ENCODE measurements around the gene PRKN.

GRCh38 chr6:161826512-161826911, 901.1 kb downstream of the PRKN start:
- TF ChIP-seq POLR2A (IDR thresholded peaks at IDR 0.05) (no peak), CTCF (IDR thresholded peaks at IDR 0.05) (no peak), EP300 (IDR thresholded peaks at IDR 0.05; ENCODE audit: low read depth) (no peak), POLR2AphosphoS5 (IDR thresholded peaks at IDR 0.05) (no peak)
